Measurements from ENCODE around the gene RNF222. TPM values are rescaled to one million over a fixed set of nuclear protein-coding genes. Genes with fewer than 3 reads are reported as not detected.

RNF222 gene
- total and polyA plus RNA-seq, 10 of the 15 experiments (the other 5 are each of a cell fraction or from before 2014, with no cell fraction given): not detected

DNA sequence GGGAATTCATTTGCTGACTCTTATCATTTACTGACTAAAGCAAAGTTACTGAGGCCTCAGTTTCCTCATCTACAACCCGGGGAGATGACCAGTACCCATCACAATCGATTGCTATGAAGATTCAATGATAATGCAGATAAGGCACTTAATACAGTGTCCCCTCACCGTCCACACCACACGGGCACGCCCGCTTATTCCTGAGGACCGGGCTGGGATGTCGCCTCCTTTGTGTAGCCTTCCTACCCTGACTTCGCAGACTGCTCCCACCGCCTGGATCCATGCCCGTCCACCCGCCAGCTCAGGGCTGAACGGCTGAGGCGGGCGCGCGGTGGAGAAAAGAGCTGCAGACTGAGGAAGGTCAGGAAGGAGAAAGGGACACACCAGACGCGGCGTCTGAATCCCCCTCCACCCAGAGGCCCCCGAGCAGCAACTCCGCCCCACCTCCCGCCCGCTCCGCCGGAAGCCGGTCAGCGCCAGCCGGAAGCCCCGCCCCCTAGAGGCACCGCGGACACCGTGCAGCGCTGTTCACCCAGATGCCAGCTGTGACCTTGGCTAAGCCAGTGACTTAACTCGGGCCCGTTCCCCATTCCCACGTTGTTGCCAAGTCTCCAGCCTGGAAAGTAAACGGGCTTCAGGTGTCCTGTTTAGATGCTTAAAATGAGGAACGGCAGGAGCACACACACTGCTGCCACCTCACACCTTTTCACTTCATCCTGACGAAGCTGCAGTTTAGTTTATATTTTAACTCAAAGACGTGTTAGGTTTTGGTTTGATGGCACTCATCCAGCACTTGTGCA lies 21.2 kb downstream of the RNF222 start, which contains the start of gene KRABD2 (continued):
- TF ChIP-seq TCF3 (IDR thresholded peaks at IDR 0.05; ENCODE audit: borderline replicate concordance, insufficient read depth, low read depth, low read length) (peak; percentile 81), ZSCAN29 (IDR thresholded peaks at IDR 0.05) (no peak), EZH2 (IDR thresholded peaks at IDR 0.05; ENCODE audit: borderline replicate concordance, control insufficient read depth, low read depth, low read length) (no peak), FOXK2 (IDR thresholded peaks at IDR 0.05) (no peak), POU2F2 (IDR thresholded peaks at IDR 0.05; ENCODE audit: borderline replicate concordance, low read depth, low read length) (no peak), NRF1 (conservative IDR thresholded peaks at IDR 0.05; ENCODE audit: low read depth, low read length) (no peak), SMC3 (IDR thresholded peaks at IDR 0.05; ENCODE audit: borderline replicate concordance, low read length) (no peak), TAF1 (IDR thresholded peaks at IDR 0.05; ENCODE audit: borderline replicate concordance, low read depth, low read length) (peak; percentile 80), TARDBP (IDR thresholded peaks at IDR 0.05; ENCODE audit: borderline replicate concordance) (peak; percentile 44; the same call in 1 of the 2 replicates), ZNF207 (IDR thresholded peaks at IDR 0.05; ENCODE audit: borderline replicate concordance) (peak; percentile 38; the same call in 1 of the 2 replicates), RAD21 (IDR thresholded peaks at IDR 0.05; ENCODE audit: insufficient read depth, low read depth, low read length) (no peak), CBX3 (IDR thresholded peaks at IDR 0.05; ENCODE audit: borderline replicate concordance, low read depth) (no peak), BCL11A (IDR thresholded peaks at IDR 0.05; ENCODE audit: low read depth, low read length) (no peak), BHLHE40 (IDR thresholded peaks at IDR 0.05; ENCODE audit: borderline replicate concordance in 1 of 2, low read depth in 2 of 2, low read length in 1 of 2) (no peak; a peak in 1 of 4 replicates), ZNF217 (IDR thresholded peaks at IDR 0.05) (no peak)
- TF ChIP-seq, protein P1, sequence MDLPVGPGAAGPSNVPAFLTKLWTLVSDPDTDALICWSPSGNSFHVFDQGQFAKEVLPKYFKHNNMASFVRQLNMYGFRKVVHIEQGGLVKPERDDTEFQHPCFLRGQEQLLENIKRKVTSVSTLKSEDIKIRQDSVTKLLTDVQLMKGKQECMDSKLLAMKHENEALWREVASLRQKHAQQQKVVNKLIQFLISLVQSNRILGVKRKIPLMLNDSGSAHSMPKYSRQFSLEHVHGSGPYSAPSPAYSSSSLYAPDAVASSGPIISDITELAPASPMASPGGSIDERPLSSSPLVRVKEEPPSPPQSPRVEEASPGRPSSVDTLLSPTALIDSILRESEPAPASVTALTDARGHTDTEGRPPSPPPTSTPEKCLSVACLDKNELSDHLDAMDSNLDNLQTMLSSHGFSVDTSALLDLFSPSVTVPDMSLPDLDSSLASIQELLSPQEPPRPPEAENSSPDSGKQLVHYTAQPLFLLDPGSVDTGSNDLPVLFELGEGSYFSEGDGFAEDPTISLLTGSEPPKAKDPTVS (IDR thresholded peaks at IDR 0.05; ENCODE audit: low read depth, low read length): no peak
- TF ChIP-seq, protein P2, sequence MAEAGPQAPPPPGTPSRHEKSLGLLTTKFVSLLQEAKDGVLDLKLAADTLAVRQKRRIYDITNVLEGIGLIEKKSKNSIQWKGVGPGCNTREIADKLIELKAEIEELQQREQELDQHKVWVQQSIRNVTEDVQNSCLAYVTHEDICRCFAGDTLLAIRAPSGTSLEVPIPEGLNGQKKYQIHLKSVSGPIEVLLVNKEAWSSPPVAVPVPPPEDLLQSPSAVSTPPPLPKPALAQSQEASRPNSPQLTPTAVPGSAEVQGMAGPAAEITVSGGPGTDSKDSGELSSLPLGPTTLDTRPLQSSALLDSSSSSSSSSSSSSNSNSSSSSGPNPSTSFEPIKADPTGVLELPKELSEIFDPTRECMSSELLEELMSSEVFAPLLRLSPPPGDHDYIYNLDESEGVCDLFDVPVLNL (IDR thresholded peaks at IDR 0.05; ENCODE audit: low read depth, low read length): no peak
- TF ChIP-seq, protein P3, sequence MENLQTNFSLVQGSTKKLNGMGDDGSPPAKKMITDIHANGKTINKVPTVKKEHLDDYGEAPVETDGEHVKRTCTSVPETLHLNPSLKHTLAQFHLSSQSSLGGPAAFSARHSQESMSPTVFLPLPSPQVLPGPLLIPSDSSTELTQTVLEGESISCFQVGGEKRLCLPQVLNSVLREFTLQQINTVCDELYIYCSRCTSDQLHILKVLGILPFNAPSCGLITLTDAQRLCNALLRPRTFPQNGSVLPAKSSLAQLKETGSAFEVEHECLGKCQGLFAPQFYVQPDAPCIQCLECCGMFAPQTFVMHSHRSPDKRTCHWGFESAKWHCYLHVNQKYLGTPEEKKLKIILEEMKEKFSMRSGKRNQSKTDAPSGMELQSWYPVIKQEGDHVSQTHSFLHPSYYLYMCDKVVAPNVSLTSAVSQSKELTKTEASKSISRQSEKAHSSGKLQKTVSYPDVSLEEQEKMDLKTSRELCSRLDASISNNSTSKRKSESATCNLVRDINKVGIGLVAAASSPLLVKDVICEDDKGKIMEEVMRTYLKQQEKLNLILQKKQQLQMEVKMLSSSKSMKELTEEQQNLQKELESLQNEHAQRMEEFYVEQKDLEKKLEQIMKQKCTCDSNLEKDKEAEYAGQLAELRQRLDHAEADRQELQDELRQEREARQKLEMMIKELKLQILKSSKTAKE (IDR thresholded peaks at IDR 0.05; ENCODE audit: low read depth, poor library complexity, severe bottlenecking): no peak
- TF ChIP-seq, protein P4, sequence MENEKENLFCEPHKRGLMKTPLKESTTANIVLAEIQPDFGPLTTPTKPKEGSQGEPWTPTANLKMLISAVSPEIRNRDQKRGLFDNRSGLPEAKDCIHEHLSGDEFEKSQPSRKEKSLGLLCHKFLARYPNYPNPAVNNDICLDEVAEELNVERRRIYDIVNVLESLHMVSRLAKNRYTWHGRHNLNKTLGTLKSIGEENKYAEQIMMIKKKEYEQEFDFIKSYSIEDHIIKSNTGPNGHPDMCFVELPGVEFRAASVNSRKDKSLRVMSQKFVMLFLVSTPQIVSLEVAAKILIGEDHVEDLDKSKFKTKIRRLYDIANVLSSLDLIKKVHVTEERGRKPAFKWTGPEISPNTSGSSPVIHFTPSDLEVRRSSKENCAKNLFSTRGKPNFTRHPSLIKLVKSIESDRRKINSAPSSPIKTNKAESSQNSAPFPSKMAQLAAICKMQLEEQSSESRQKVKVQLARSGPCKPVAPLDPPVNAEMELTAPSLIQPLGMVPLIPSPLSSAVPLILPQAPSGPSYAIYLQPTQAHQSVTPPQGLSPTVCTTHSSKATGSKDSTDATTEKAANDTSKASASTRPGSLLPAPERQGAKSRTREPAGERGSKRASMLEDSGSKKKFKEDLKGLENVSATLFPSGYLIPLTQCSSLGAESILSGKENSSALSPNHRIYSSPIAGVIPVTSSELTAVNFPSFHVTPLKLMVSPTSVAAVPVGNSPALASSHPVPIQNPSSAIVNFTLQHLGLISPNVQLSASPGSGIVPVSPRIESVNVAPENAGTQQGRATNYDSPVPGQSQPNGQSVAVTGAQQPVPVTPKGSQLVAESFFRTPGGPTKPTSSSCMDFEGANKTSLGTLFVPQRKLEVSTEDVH (IDR thresholded peaks at IDR 0.05; ENCODE audit: low read depth, partially characterized antibody): no peak
- TF ChIP-seq, protein P5, sequence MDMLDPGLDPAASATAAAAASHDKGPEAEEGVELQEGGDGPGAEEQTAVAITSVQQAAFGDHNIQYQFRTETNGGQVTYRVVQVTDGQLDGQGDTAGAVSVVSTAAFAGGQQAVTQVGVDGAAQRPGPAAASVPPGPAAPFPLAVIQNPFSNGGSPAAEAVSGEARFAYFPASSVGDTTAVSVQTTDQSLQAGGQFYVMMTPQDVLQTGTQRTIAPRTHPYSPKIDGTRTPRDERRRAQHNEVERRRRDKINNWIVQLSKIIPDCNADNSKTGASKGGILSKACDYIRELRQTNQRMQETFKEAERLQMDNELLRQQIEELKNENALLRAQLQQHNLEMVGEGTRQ (IDR thresholded peaks at IDR 0.05; ENCODE audit: borderline replicate concordance, low read depth, low read length): no peak
